Measurements from ENCODE around the gene RAB21. TPM values are rescaled to one million over a fixed set of nuclear protein-coding genes. Genes with fewer than 3 reads are reported as not detected.
"Not testable (repeated sequence)": the region's sequence is repeated elsewhere in the genome, so short reads cannot be mapped to it uniquely, and the experiment has no call there.

Gene RAB21
- total RNA-seq, 1 experiment from 2014 or later = 47.2 TPM

DNA sequence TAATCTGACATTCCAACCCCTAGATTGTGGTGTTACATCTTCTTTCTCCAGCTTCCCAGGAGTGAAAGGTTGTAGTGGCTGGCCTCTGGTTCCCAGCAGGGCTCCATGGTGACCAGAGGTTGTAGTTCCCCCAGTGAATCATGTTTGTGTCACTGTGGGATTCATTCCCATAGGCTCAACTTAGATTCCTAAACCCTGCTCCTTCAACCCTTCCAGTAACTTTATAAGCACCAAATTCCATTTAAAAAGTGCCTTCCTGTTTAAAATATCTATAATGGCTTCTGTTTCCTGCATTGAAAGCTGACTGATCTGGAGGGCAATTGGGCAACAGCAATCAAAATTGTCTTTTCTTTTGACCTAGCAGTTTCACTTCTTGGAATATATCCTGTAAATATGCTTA lies 44.4 kb downstream of the RAB21 start:
- Histone ChIP-seq H3K9me2 (ENCODE audit: insufficient read depth) (no peaks in the 10 kb centered on the region), H3K79me2 (ENCODE audit: low read depth) (no peaks in the 10 kb centered on the region), H3K27me3 (ENCODE audit: insufficient read depth, low read depth) (no peaks in the 10 kb centered on the region), H3K36me3 (ENCODE audit: low read depth) (no peaks in the 10 kb centered on the region), H3F3A (ENCODE audit: insufficient read depth, low read depth) (0 out of 2 replicates have a peak, but pooled peaks cover 5% of the 10 kb centered on the region), H2AFZ (no peak overlapping the region), H3K9me3 (ENCODE audit: insufficient read depth, low read depth) (no peaks in the 10 kb centered on the region), H3K4me1 (replicated peaks; ENCODE audit: insufficient read depth) (no peaks in the 10 kb centered on the region), H3K4me2 (no peak overlapping the region), H4K20me1 (ENCODE audit: insufficient read depth) (no peaks in the 10 kb centered on the region), H3K4me3 (no peak overlapping the region), H3K27ac (no peak overlapping the region)
- intact Hi-C loops (cut with micrococcal nuclease; ENCODE audit: unreplicated experiment) = no loop called here
- DNase-seq = no peak
- ChIA-PET POLR2A (ENCODE audit: unreplicated experiment) (no interaction called here), CTCF (no interaction called here)
- TF ChIP-seq, protein P1, sequence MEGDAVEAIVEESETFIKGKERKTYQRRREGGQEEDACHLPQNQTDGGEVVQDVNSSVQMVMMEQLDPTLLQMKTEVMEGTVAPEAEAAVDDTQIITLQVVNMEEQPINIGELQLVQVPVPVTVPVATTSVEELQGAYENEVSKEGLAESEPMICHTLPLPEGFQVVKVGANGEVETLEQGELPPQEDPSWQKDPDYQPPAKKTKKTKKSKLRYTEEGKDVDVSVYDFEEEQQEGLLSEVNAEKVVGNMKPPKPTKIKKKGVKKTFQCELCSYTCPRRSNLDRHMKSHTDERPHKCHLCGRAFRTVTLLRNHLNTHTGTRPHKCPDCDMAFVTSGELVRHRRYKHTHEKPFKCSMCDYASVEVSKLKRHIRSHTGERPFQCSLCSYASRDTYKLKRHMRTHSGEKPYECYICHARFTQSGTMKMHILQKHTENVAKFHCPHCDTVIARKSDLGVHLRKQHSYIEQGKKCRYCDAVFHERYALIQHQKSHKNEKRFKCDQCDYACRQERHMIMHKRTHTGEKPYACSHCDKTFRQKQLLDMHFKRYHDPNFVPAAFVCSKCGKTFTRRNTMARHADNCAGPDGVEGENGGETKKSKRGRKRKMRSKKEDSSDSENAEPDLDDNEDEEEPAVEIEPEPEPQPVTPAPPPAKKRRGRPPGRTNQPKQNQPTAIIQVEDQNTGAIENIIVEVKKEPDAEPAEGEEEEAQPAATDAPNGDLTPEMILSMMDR (conservative IDR thresholded peaks at IDR 0.05) = no peak
- no peak for TF ChIP-seq EZH2 (IDR thresholded peaks at IDR 0.05; ENCODE audit: low read depth)
- BruUV-seq (replicated peaks) = no TSS peak

DNA sequence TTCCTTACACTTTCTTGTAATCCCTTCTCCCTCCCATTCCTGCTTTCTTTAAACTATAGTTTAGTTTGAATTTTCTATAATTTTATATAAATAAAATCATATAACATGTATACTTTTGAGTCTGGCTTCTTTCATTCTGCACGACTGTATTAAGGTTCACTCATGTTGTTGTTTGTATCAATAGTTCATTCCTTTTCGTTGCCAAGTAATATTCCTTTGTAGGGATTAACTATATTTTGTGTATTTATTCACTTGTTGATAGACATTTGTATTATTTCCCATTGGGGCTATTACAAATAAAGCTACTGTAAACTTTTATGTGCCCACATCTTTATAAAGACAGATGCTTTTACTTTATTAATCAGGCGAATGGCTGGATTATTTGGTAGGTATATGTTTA lies 45.5 kb downstream of the RAB21 start:
- Histone ChIP-seq H3K9me2 (ENCODE audit: insufficient read depth) (no peaks in the 10 kb centered on the region), H3K9me3 (ENCODE audit: insufficient read depth, low read depth) (no peaks in the 10 kb centered on the region), H2AFZ (no peak overlapping the region), H3K27ac (no peak overlapping the region), H4K20me1 (ENCODE audit: insufficient read depth) (no peaks in the 10 kb centered on the region), H3K36me3 (ENCODE audit: low read depth) (no peaks in the 10 kb centered on the region), H3K27me3 (ENCODE audit: insufficient read depth, low read depth) (no peaks in the 10 kb centered on the region), H3F3A (ENCODE audit: insufficient read depth, low read depth) (0 out of 2 replicates have a peak, but pooled peaks cover 5% of the 10 kb centered on the region), H3K4me1 (replicated peaks; ENCODE audit: insufficient read depth) (no peaks in the 10 kb centered on the region), H3K4me2 (no peak overlapping the region), H3K4me3 (no peak overlapping the region), H3K79me2 (ENCODE audit: low read depth) (no peaks in the 10 kb centered on the region)
- ChIA-PET POLR2A (ENCODE audit: unreplicated experiment) (no interaction called here), CTCF (no interaction called here)
- no TSS peak for BruUV-seq (replicated peaks)
- no peak for DNase-seq
- no peak for TF ChIP-seq EZH2 (IDR thresholded peaks at IDR 0.05; ENCODE audit: low read depth)
- TF ChIP-seq, protein P1 (conservative IDR thresholded peaks at IDR 0.05) = no peak
- intact Hi-C loops (cut with micrococcal nuclease; ENCODE audit: unreplicated experiment) = no loop called here

- H3K36me3 ChIP-seq (ENCODE audit: low read depth) = no peaks in the 10 kb centered on the region
- no peak overlapping the region for H2AFZ ChIP-seq
- no peak overlapping the region for H3K27ac ChIP-seq
- H3K9me2 ChIP-seq (ENCODE audit: insufficient read depth) = no peaks in the 10 kb centered on the region
- H3K4me2 ChIP-seq = no peak overlapping the region
- no peak overlapping the region for H3K4me3 ChIP-seq
- no peaks in the 10 kb centered on the region for H4K20me1 ChIP-seq (ENCODE audit: insufficient read depth)
- ChIA-PET POLR2A (ENCODE audit: unreplicated experiment) (interaction anchor here (0.6 kb wide), 1 partner anchor 45 kb away, joined by 7 read pairs; no protein-coding TSS in a partner anchor), CTCF (no interaction called here)
- no peaks in the 10 kb centered on the region for H3K27me3 ChIP-seq (ENCODE audit: insufficient read depth, low read depth)
- intact Hi-C loops (cut with micrococcal nuclease; ENCODE audit: unreplicated experiment) = no loop called here
- no peaks in the 10 kb centered on the region for H3K79me2 ChIP-seq (ENCODE audit: low read depth)
- no peak for TF ChIP-seq EZH2 (IDR thresholded peaks at IDR 0.05; ENCODE audit: low read depth)
- H3K4me1 ChIP-seq (replicated peaks; ENCODE audit: insufficient read depth) = no peaks in the 10 kb centered on the region
- no peak for DNase-seq
- H3K9me3 ChIP-seq (ENCODE audit: insufficient read depth, low read depth) = no peaks in the 10 kb centered on the region
- BruUV-seq (replicated peaks) = no TSS peak
- H3F3A ChIP-seq (ENCODE audit: insufficient read depth, low read depth) = no peaks in the 10 kb centered on the region
These were observed 49.8 kb downstream of the RAB21 start for GRCh38 chr12:71804505-71804904.

DNA sequence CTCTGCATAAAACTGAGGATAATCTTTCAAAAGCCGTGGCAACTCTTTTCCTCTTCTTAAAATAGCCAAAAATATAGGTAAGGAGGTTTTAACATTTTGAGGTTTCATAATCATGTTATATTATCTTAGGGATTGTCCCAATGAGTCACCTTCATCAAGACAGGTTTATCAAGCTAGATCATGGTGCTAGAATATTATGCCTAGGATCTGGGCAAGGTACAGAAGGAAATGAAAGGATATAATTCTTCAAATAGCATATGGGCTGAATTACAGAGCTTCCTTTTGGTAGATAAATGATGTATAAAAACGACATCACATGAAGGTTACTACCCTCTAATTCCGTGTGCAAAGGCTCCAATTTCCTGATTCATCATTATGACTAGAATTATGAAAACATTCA lies 56.3 kb downstream of the RAB21 start:
- intact Hi-C loops (cut with micrococcal nuclease; ENCODE audit: unreplicated experiment) = no loop called here
- H3K4me2 ChIP-seq = peak overlapping the region; percentile 35
- peaks cover 14% of the 10 kb centered on the region for H3K4me1 ChIP-seq (replicated peaks; ENCODE audit: insufficient read depth)
- BruUV-seq (replicated peaks) = no TSS peak
- no peaks in the 10 kb centered on the region for H3K9me3 ChIP-seq (ENCODE audit: insufficient read depth, low read depth)
- H3K9me2 ChIP-seq (ENCODE audit: insufficient read depth) = no peaks in the 10 kb centered on the region
- H3K27me3 ChIP-seq (ENCODE audit: insufficient read depth, low read depth) = no peaks in the 10 kb centered on the region
- no peaks in the 10 kb centered on the region for H4K20me1 ChIP-seq (ENCODE audit: insufficient read depth)
- DNase-seq = peak in 1 of 2 experiments; percentile 73
- H3K36me3 ChIP-seq (ENCODE audit: low read depth) = no peaks in the 10 kb centered on the region
- no peak for TF ChIP-seq EZH2 (IDR thresholded peaks at IDR 0.05; ENCODE audit: low read depth)
- TF ChIP-seq, protein P1 (conservative IDR thresholded peaks at IDR 0.05) = no peak
- 0 out of 2 replicates have a peak, but pooled peaks cover 3% of the 10 kb centered on the region for H3F3A ChIP-seq (ENCODE audit: insufficient read depth, low read depth)
- H3K4me3 ChIP-seq = no peak overlapping the region
- no peak overlapping the region for H2AFZ ChIP-seq
- no peak overlapping the region for H3K27ac ChIP-seq
- POLR2A ChIA-PET (ENCODE audit: unreplicated experiment) = no interaction called here
- CTCF ChIA-PET = no interaction called here
- H3K79me2 ChIP-seq (ENCODE audit: low read depth) = no peaks in the 10 kb centered on the region

- H3K4me2 ChIP-seq; DNase-seq; CTCF ChIA-PET; BruUV-seq (replicated peaks); H3K4me3 ChIP-seq; H3F3A ChIP-seq (ENCODE audit: insufficient read depth, low read depth); H2AFZ ChIP-seq; POLR2A ChIA-PET (ENCODE audit: unreplicated experiment); H3K9me3 ChIP-seq (ENCODE audit: insufficient read depth, low read depth); intact Hi-C loops (cut with micrococcal nuclease; ENCODE audit: unreplicated experiment); H3K9me2 ChIP-seq (ENCODE audit: insufficient read depth); H3K27me3 ChIP-seq (ENCODE audit: insufficient read depth, low read depth); H4K20me1 ChIP-seq (ENCODE audit: insufficient read depth); H3K27ac ChIP-seq; H3K36me3 ChIP-seq (ENCODE audit: low read depth); H3K79me2 ChIP-seq (ENCODE audit: low read depth): not testable (repeated sequence)
- peaks cover 14% of the 10 kb centered on the region for H3K4me1 ChIP-seq (replicated peaks; ENCODE audit: insufficient read depth)
These were observed 60.6 kb downstream of the RAB21 start for GRCh38 chr12:71815242-71815641.

Measured in PC-9 (cell line).